A673 (cell line): Measurements from ENCODE around the gene SMAP2. TPM values are rescaled to one million over a fixed set of nuclear protein-coding genes. Genes with fewer than 3 reads are reported as not detected.

ENCODE experiments used
- BruUV-seq: library from RNA; stranded (reverse); fragments of 400-500 nt; replicated peaks from 2 replicates; lab custom pipeline; 2021; lab: Mats Ljungman, UMichigan
- CTCF ChIA-PET: fragments of 300-600 bp; sonication (Branson Sonifier 250); formaldehyde crosslinking; loops from one replicate; lab custom pipeline; 2022; ENCODE audit warnings: antibody characterized with exemption; lab: Charles Lee
- POLR2A ChIA-PET: fragments of 300-600 bp; sonication (Branson Sonifier 250); formaldehyde crosslinking; loops from one replicate; lab custom pipeline; 2022; ENCODE audit warnings: antibody characterized with exemption; ENCODE audit not compliant: low non-redundant PET; lab: Charles Lee
- DNase-seq: peaks from one replicate; pipeline ENCODE4 v3.0.0-alpha.2; 2015; ENCODE audit warnings: low spot score
- H3K27ac ChIP-seq: fragments of 200-600 bp; sonication (generic); 2 replicates; pipeline ENCODE4 v1.5.1; 2016; ENCODE audit warnings: mixed run types, low read depth, mild to moderate bottlenecking, mixed read lengths, antibody characterized with exemption, low read length; ENCODE audit not compliant: poor library complexity, severe bottlenecking
- H3K27me3 ChIP-seq: fragments of 200-600 bp; sonication (generic); replicated peaks from 2 replicates; pipeline ENCODE4 v1.6.1; 2017; ENCODE audit warnings: mixed run types, low read depth, mild to moderate bottlenecking, mixed read lengths, antibody characterized with exemption, low read length; ENCODE audit not compliant: insufficient read depth, poor library complexity
- H3K36me3 ChIP-seq: fragments of 200-600 bp; sonication (generic); 2 replicates; pipeline ENCODE4 v1.6.1; 2016; ENCODE audit warnings: mixed run types, mild to moderate bottlenecking, mixed read lengths, antibody characterized with exemption, low read length; ENCODE audit not compliant: insufficient read depth, poor library complexity, severe bottlenecking
- H3K4me1 ChIP-seq: fragments of 200-600 bp; sonication (generic); 2 replicates; pipeline ENCODE4 v1.6.1; 2017; ENCODE audit warnings: mixed run types, mild to moderate bottlenecking, mixed read lengths, antibody characterized with exemption, low read length; ENCODE audit not compliant: insufficient read depth, poor library complexity, severe bottlenecking
- H3K4me3 ChIP-seq: fragments of 200-600 bp; sonication (generic); 2 replicates; pipeline ENCODE4 v1.5.1; 2016; ENCODE audit warnings: low read depth, mixed run types, mild to moderate bottlenecking, mixed read lengths, low read length; ENCODE audit not compliant: poor library complexity, severe bottlenecking
- H3K9me3 ChIP-seq: fragments of 200-600 bp; sonication (generic); 2 replicates; pipeline ENCODE4 v1.6.1; 2016; ENCODE audit warnings: mixed run types, low read depth, mild to moderate bottlenecking, mixed read lengths, antibody characterized with exemption, low read length; ENCODE audit not compliant: poor library complexity, severe bottlenecking
- CTCF ChIP-seq: fragments of 300-800, 200-600 bp; sonication (generic); conservative IDR thresholded peaks from 2 replicates; pipeline ENCODE4 v1.5.1; 2017; ENCODE audit warnings: low read depth, mild to moderate bottlenecking, antibody characterized with exemption, low read length, moderate library complexity, mixed read lengths
- EZH2 ChIP-seq: fragments of 200-600 bp; sonication (generic); IDR thresholded peaks from 2 replicates; pipeline ENCODE4 v1.6.1; 2017; ENCODE audit warnings: borderline replicate concordance, low read depth, mild to moderate bottlenecking, mixed read lengths, antibody characterized with exemption, low read length; ENCODE audit not compliant: poor library complexity, severe bottlenecking
- intact Hi-C: fragments of 100-400 bp; cut with micrococcal nuclease; formaldehyde crosslinking; loops from one replicate; pipeline ENCODE4 v1.10.0; 2022; ENCODE audit not compliant: unreplicated experiment
- total RNA-seq: library from RNA; stranded (reverse); gene quantifications from 2 replicates; pipeline ENCODE4 v1.2.3, GENCODE V29; 2021

Gene SMAP2
- total RNA-seq, 1 experiment from 2014 or later: 58.5 TPM

GRCh38 chr1:40469327-40469726, 95.8 kb downstream of the SMAP2 start:
- TF ChIP-seq EZH2 (no peak), CTCF (no peak)
- ChIA-PET CTCF (no interaction called here), POLR2A (no interaction called here)
- no peak overlapping the region for H3K27ac ChIP-seq
- peaks cover 5% of the 10 kb centered on the region for H3K36me3 ChIP-seq
- intact Hi-C loops: no loop called here
- H3K4me3 ChIP-seq: no peak overlapping the region
- H3K4me1 ChIP-seq: no peaks in the 10 kb centered on the region
- BruUV-seq: no TSS peak
- H3K9me3 ChIP-seq: peaks cover 80% of the 10 kb centered on the region
- no peak for DNase-seq
- no peaks in the 10 kb centered on the region for H3K27me3 ChIP-seq

Other genes with a start within 250 kb of the SMAP2 start
- gene RLF, start 212.3 kb upstream of the SMAP2 start, total RNA-seq: 17.1 and 18.1 TPM in 2 replicates
- gene TMCO2, start 125.8 kb upstream of the SMAP2 start, total RNA-seq: not detected in 2 replicates
- 57.5 and 72.1 TPM in 2 replicates for gene ZMPSTE24, start 115.5 kb upstream of the SMAP2 start, total RNA-seq
- gene COL9A2, start 56.4 kb upstream of the SMAP2 start, total RNA-seq: 5.2 and 5.9 TPM in 2 replicates
- gene ZFP69B, start 76.7 kb downstream of the SMAP2 start, total RNA-seq: 14.1 and 18.5 TPM in 2 replicates
- 6.7 and 7.1 TPM in 2 replicates for gene ZFP69, start 103.6 kb downstream of the SMAP2 start, total RNA-seq
- 15.1 and 20.3 TPM in 2 replicates for gene EXO5, start 135.0 kb downstream of the SMAP2 start, total RNA-seq
- gene ZNF684, start 157.9 kb downstream of the SMAP2 start, total RNA-seq: 10.4 and 11.3 TPM in 2 replicates